GM21529 (cell line): ENCODE measurements around the gene CGB8.

Experiments
- ATAC-seq: cut with Tn5 transposase; IDR thresholded peaks from one replicate; pipeline ENCODE4 v1.9.1; 2021; ENCODE audit not compliant: unreplicated experiment

CGB8 gene

GRCh38 chr19:49010453-49010852 is 38.5 kb downstream of the CGB8 start:
- no peak for ATAC-seq

- ATAC-seq: no peak
These were observed 39.1 kb downstream of the CGB8 start for GRCh38 chr19:49009828-49010227.

GRCh38 chr19:49006905-49007304 is 42.0 kb downstream of the CGB8 start:
- ATAC-seq: no peak

GRCh38 chr19:49004964-49005614 is 43.8 kb downstream of the CGB8 start:
- ATAC-seq: no peak

GRCh38 chr19:49004133-49004532 is 44.8 kb downstream of the CGB8 start:
- no peak for ATAC-seq

- no peak for ATAC-seq
These were observed 49.2 kb downstream of the CGB8 start for GRCh38 chr19:48999481-49000325.

GRCh38 chr19:48997972-48998371 is 50.9 kb downstream of the CGB8 start:
- ATAC-seq: no peak
